ENCODE measurements around the gene EFNA3. TPM values are rescaled to one million over a fixed set of nuclear protein-coding genes. Genes with fewer than 3 reads are reported as not detected.
A peak's percentile ranks its signal among the peaks of the same experiment; 100 is the strongest.

The EFNA3 gene
- total RNA-seq, 4 donors from 2014 or later = 3.4 to 7.9 (median 7.2) TPM

DNA sequence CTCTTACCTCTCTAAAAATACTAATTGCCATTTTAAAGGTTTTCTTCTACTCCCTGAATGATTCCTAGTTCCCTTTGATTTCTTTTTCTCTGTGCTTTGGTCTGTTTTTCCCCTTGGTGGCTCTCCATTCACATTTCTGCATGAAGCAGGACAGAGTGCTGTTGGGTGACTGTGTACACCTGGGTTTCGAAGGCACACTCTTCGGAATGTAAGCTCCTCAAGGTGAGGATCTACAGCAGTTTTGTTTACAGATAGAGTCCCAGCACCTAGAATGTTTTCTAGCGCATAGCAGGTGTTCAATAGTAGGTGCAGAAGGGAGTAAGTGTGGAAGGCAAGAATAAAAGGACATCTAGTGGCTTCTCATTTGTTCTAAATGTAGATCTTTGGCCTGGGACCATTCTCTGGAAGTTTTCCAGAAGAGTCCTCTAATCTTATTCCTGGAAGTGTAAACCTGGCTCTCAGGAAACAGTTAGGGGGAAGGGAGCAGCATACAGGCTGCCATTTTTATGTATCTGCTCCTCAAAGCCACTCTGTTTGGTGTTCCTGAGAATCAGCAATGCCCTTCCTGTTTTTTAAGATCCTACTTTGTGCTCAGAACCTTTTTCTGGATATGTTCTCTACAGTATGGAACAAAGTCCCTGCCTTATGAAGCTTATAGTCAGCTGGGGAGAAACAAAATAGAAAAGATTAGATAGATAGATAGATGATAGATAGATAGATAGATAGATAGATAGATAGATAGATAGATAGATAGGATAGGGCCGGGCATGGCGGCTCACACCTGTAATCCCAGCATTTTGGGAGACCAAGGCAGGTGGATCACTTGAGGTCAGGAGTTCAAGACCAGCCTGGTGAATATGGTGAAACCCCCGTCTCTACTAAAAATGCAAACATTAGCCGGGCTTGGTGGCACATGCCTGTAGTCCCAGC is 26.2 kb downstream of the EFNA3 start:
- peak overlapping the region; percentile 2 to 30 (median 12) for H3K27ac ChIP-seq

DNA sequence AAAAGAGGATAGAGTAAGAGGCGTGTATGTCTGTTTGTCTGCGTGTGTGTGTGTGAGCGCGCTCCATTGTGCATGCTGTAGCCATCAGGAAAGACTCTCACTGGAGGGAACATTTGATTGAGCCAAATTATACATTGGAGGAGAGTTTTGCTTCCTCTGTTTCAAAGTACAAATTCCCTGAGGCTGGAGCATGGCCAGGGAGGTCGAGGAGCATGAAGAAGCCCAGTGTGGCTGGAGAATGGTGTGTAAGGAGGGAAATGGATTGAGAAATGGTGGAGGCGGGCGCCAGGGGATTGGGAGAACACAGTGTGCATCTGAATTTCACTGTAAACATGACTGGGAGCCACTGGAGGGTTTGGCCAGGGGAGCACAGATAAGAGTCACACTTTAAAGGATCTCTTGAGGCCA is 27.0 kb downstream of the EFNA3 start:
- peak; percentile 55 for DNase-seq
- H3K36me3 ChIP-seq = no peaks in the 10 kb centered on the region
- intact Hi-C loops (cut with DNase I; ENCODE audit: low total_unique reads) = no loop called here
- no peaks in the 10 kb centered on the region for H3K9me3 ChIP-seq
- H3K27me3 ChIP-seq = no peaks in the 10 kb centered on the region
- TF ChIP-seq POLR2A (IDR thresholded peaks at IDR 0.05) (no peak), POLR2AphosphoS5 (IDR thresholded peaks at IDR 0.05) (peak in 1 of 3 donors; percentile 26), EP300 (IDR thresholded peaks at IDR 0.05; ENCODE audit: low read depth) (no peak)
- TF ChIP-seq, protein P1, sequence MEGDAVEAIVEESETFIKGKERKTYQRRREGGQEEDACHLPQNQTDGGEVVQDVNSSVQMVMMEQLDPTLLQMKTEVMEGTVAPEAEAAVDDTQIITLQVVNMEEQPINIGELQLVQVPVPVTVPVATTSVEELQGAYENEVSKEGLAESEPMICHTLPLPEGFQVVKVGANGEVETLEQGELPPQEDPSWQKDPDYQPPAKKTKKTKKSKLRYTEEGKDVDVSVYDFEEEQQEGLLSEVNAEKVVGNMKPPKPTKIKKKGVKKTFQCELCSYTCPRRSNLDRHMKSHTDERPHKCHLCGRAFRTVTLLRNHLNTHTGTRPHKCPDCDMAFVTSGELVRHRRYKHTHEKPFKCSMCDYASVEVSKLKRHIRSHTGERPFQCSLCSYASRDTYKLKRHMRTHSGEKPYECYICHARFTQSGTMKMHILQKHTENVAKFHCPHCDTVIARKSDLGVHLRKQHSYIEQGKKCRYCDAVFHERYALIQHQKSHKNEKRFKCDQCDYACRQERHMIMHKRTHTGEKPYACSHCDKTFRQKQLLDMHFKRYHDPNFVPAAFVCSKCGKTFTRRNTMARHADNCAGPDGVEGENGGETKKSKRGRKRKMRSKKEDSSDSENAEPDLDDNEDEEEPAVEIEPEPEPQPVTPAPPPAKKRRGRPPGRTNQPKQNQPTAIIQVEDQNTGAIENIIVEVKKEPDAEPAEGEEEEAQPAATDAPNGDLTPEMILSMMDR (IDR thresholded peaks at IDR 0.05) = no peak
- in situ Hi-C loops (cut with MboI; ENCODE audit: low pct_ligation_motif_present in 1 of 4, low pct_unique_long_range_greater_than_20kb in 1 of 4, low sequenced_read_pairs in 3 of 4) = no loop called here
- peak overlapping the region; percentile 2 to 30 (median 12) for H3K27ac ChIP-seq
- H3K4me1 ChIP-seq = peaks cover 0 to 25% (median 8%) of the 10 kb centered on the region in 4 donors
- no peak overlapping the region for H3K4me3 ChIP-seq
- 45 to 50% methylated on average over 5 to 7 of the region's 7 CpGs for whole genome bisulfite sequencing, 2 donors (ENCODE audit: low coverage in 1 of 2)

More for the DNA sequence above, 26.2 kb downstream of the EFNA3 start:
- TF ChIP-seq POLR2A (IDR thresholded peaks at IDR 0.05) = no peak
- no peak for TF ChIP-seq POLR2AphosphoS5 (IDR thresholded peaks at IDR 0.05)
- TF ChIP-seq, protein P1 (IDR thresholded peaks at IDR 0.05) = no peak
- TF ChIP-seq EP300 (IDR thresholded peaks at IDR 0.05; ENCODE audit: low read depth) = no peak
- intact Hi-C loops (cut with DNase I; ENCODE audit: low total_unique reads) (no loop called here), in situ Hi-C loops (cut with MboI; ENCODE audit: low pct_ligation_motif_present in 1 of 4, low pct_unique_long_range_greater_than_20kb in 1 of 4, low sequenced_read_pairs in 3 of 4) (no loop called here)
- Histone ChIP-seq H3K36me3 (no peaks in the 10 kb centered on the region), H3K4me1 (peaks cover 0 to 25% (median 8%) of the 10 kb centered on the region in 4 donors), H3K9me3 (no peaks in the 10 kb centered on the region), H3K27me3 (no peaks in the 10 kb centered on the region), H3K4me3 (no peak overlapping the region)
- WGBS, 2 donors (ENCODE audit: low coverage in 1 of 2) = 79 to 84% methylated on average over 7 of the region's 7 CpGs
- DNase-seq = no peak

DNA sequence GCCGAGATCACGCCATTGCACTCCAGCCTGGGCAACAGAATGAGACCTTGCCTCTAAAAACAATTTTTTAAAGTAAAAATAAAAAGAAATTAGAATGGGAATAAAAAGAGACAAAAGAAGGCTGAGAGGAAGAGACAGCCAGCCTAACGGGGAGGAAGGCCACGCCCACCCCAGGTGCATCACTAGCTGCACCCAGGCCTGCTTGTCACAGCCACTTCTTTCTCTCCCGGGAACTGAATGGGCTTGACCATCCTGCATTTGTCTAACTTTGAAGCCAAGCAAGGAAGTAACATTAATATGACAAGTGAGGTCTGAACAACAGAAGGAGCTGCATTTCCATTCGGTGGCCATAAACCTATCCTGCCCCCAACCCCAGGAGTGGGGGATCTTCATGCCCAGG is 28.2 kb downstream of the EFNA3 start:
- no peak for DNase-seq
- no peak overlapping the region for H3K4me3 ChIP-seq
- 61 to 64% methylated on average over 5 to 6 of the region's 6 CpGs for WGBS, 2 donors (ENCODE audit: low coverage in 1 of 2)
- no peaks in the 10 kb centered on the region for H3K9me3 ChIP-seq
- H3K27ac ChIP-seq = no peak overlapping the region
- H3K4me1 ChIP-seq = peaks cover 0 to 23% (median 7%) of the 10 kb centered on the region in 4 donors
- no peaks in the 10 kb centered on the region for H3K36me3 ChIP-seq
- intact Hi-C loops (cut with DNase I; ENCODE audit: low total_unique reads) (no loop called here), in situ Hi-C loops (cut with MboI; ENCODE audit: low pct_ligation_motif_present in 1 of 4, low pct_unique_long_range_greater_than_20kb in 1 of 4, low sequenced_read_pairs in 3 of 4) (no loop called here)
- H3K27me3 ChIP-seq = no peaks in the 10 kb centered on the region
- no peak for TF ChIP-seq POLR2A (IDR thresholded peaks at IDR 0.05)

DNA sequence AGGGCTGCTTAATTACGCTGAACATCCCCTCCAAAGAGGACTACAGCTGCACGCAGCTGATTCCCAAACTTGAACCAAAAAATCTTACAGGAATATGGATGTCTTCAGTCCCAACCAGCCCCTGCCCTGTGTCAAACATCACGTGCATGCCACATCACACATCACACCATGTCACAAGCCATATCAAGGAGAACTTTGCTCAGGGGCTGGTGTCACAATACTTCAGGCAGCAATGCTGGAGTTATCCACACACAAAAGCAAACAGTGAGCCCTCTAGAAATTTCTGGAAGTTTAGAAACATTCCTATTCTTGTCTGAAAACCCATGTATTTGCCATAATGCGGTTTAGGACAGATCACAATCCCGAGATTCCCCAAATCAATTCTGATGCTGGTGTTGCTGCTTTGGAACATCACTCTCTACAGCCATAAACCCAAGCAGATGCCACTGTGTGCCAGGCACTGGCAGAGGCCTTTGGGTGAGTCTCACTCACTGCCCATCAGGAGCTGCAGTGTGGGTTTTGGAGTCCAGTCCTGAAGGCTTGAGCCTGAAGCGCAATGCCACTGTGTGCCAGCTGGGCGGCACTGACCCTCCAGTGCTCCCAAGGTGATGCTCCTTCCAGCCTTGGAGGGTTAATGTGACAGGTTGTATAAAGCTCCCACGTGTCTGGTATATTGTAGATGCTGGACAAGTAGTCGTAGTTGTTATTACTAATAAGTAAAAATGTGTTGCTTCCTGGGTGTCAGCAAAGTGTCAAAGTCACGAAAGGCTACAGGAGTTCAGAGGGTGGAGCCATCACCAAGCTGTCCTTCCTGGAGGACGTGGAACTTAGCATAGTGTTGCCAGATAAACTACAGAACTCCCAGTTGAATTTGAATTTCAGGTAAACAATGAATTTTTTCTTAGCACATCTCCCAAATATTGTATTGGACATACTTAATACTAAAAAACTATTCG is 28.9 kb downstream of the EFNA3 start:
- no peak for TF ChIP-seq EP300 (IDR thresholded peaks at IDR 0.05; ENCODE audit: low read depth)
- TF ChIP-seq POLR2AphosphoS5 (IDR thresholded peaks at IDR 0.05) = no peak
- TF ChIP-seq, protein P1 (IDR thresholded peaks at IDR 0.05) = no peak
- TF ChIP-seq POLR2A (IDR thresholded peaks at IDR 0.05) = no peak
- intact Hi-C loops (cut with DNase I; ENCODE audit: low total_unique reads) (no loop called here), in situ Hi-C loops (cut with MboI; ENCODE audit: low pct_ligation_motif_present in 1 of 4, low pct_unique_long_range_greater_than_20kb in 1 of 4, low sequenced_read_pairs in 3 of 4) (no loop called here)
- DNase-seq = no peak
- H3K36me3 ChIP-seq = no peaks in the 10 kb centered on the region
- no peak overlapping the region for H3K4me3 ChIP-seq
- WGBS, 2 donors (ENCODE audit: low coverage in 1 of 2) = 64 to 70% methylated on average over 4 to 12 of the region's 12 CpGs
- no peaks in the 10 kb centered on the region for H3K27me3 ChIP-seq
- H3K4me1 ChIP-seq = peaks cover 0 to 16% (median 0%) of the 10 kb centered on the region in 4 donors
- H3K9me3 ChIP-seq = no peaks in the 10 kb centered on the region
- no peak overlapping the region for H3K27ac ChIP-seq
